ENCODE results near the gene ADGRA3. TPM values are rescaled to one million over a fixed set of nuclear protein-coding genes. Genes with fewer than 3 reads are reported as not detected.

ADGRA3 gene
- total and polyA plus RNA-seq, 2 of the 13 experiments (the other 11 are each of a cell fraction or from before 2014, with no cell fraction given): 32.2 to 40.8 TPM

- no peak for TF ChIP-seq TRAFD1 (CRISPR knock-in tag; IDR thresholded peaks at IDR 0.05; ENCODE audit: borderline replicate concordance)
- no peak for TF ChIP-seq PAF1 (CRISPR knock-in tag; IDR thresholded peaks at IDR 0.05)
- TF ChIP-seq KLF13 (CRISPR knock-in tag; IDR thresholded peaks at IDR 0.05): no peak
- no peak for TF ChIP-seq MTF2 (CRISPR knock-in tag; IDR thresholded peaks at IDR 0.05; ENCODE audit: borderline replicate concordance)
- TF ChIP-seq BRCA1 (CRISPR knock-in tag; IDR thresholded peaks at IDR 0.05): no peak
- TF ChIP-seq KMT2A (CRISPR knock-in tag; IDR thresholded peaks at IDR 0.05): peak; percentile 45; the same call in 1 of the 2 replicates
- no peak; the same call in none of the 2 replicates for TF ChIP-seq SALL2 (CRISPR knock-in tag; IDR thresholded peaks at IDR 0.05)
- TF ChIP-seq ZSCAN20 (CRISPR knock-in tag; IDR thresholded peaks at IDR 0.05; ENCODE audit: borderline replicate concordance): no peak
- TF ChIP-seq PHB2 (IDR thresholded peaks at IDR 0.05; ENCODE audit: partially characterized antibody): no peak
- 0 out of 2 replicates have a peak, but pooled peaks have one; percentile 40 for TF ChIP-seq MXD3 (CRISPR knock-in tag; IDR thresholded peaks at IDR 0.05)
- no peak for TF ChIP-seq NFKBIZ (CRISPR knock-in tag; IDR thresholded peaks at IDR 0.05)
- peak; percentile 75 for TF ChIP-seq ZNF800 (CRISPR knock-in tag; IDR thresholded peaks at IDR 0.05)
- TF ChIP-seq HNF1B (CRISPR knock-in tag; IDR thresholded peaks at IDR 0.05): peak; percentile 64; the same call in 1 of the 2 replicates
- 0 out of 2 replicates have a peak, but pooled peaks have one; percentile 51 for TF ChIP-seq ZNF33B (CRISPR knock-in tag; IDR thresholded peaks at IDR 0.05)
- TF ChIP-seq ZNF446 (CRISPR knock-in tag; IDR thresholded peaks at IDR 0.05): 0 out of 2 replicates have a peak, but pooled peaks have one; percentile 17
- peak; percentile 81 for TF ChIP-seq ZNF687 (CRISPR knock-in tag; IDR thresholded peaks at IDR 0.05)
- no peak for TF ChIP-seq KLF15 (CRISPR knock-in tag; IDR thresholded peaks at IDR 0.05; ENCODE audit: borderline replicate concordance)
- peak; percentile 86 for TF ChIP-seq ZNF121 (CRISPR knock-in tag; IDR thresholded peaks at IDR 0.05)
Observed at GRCh38 chr4:22515888-22516541, at the start of gene ADGRA3 (continued).
